GM20000 (cell line): ENCODE measurements around the gene CLBA1.
"Not testable (repeated sequence)": the region's sequence is repeated elsewhere in the genome, so short reads cannot be mapped to it uniquely, and the experiment has no call there.

ENCODE experiments used
- DNase-seq: peaks from one replicate; pipeline ENCODE4 v3.0.0; 2012; ENCODE audit warnings: low spot score
- CTCF ChIP-seq: IDR thresholded peaks from 2 replicates; pipeline ENCODE4 v1.5.1; 2012; ENCODE audit warnings: mild to moderate bottlenecking, control low read depth; ENCODE audit errors: extremely low read depth, missing control alignments

The CLBA1 gene

GRCh38 chr14:105034315-105035039 lies 48.9 kb downstream of the CLBA1 start:
- no peak for DNase-seq
- TF ChIP-seq CTCF, result no peak

- DNase-seq, result not testable (repeated sequence)
Measured at GRCh38 chr14:105035616-105036015, 50.0 kb downstream of the CLBA1 start.

GRCh38 chr14:105039458-105040205 lies 54.0 kb downstream of the CLBA1 start:
- TF ChIP-seq CTCF, result no peak
- no peak for DNase-seq

GRCh38 chr14:105041841-105042765 lies 56.5 kb downstream of the CLBA1 start:
- no peak for DNase-seq
- no peak for TF ChIP-seq CTCF

- TF ChIP-seq CTCF, result no peak
Measured at GRCh38 chr14:105042813-105043212, 57.2 kb downstream of the CLBA1 start.

GRCh38 chr14:105043641-105044040 lies 58.1 kb downstream of the CLBA1 start:
- TF ChIP-seq CTCF, result no peak
- no peak for DNase-seq

More at GRCh38 chr14:105042813-105043212, 57.2 kb downstream of the CLBA1 start:
- DNase-seq, result no peak
